Head of caudate nucleus (tissue), 42 donors: ENCODE measurements around the gene SMAD5.

Experiments
- DNase-seq, 42 donors: peaks; one replicate each; pipeline versions ENCODE4 v3.0.0 to v3.0.0-alpha.2; 2020 to 2021; ENCODE audit warnings: mixed read lengths in 7 of 42
- intact Hi-C: fragments of 100-400 bp; cut with DNase I; formaldehyde crosslinking; loops from one replicate; pipeline ENCODE4 v1.15.0; 2022

The SMAD5 gene

GRCh38 chr5:136192015-136192525 is 59.4 kb downstream of the SMAD5 start:
- DNase-seq: no peak
- intact Hi-C loops: no loop called here

GRCh38 chr5:136192526-136193321 is 60.1 kb downstream of the SMAD5 start, which contains the start of gene SMIM32:
Gene SMIM32, minus strand, starts transcription at chr5:136193162. Its CDS starts 638 bp downstream, at chr5:136192524.
- intact Hi-C loops: no loop called here

GRCh38 chr5:136193322-136193935 is 60.8 kb downstream of the SMAD5 start:
- no peak for DNase-seq
- intact Hi-C loops: no loop called here

More at GRCh38 chr5:136192526-136193321, 60.1 kb downstream of the SMAD5 start, which contains the start of gene SMIM32:
- DNase-seq: peak in 13 of 42 donors; percentile 10 to 50 (median 21)

GRCh38 chr5:136194576-136194975 is 61.9 kb downstream of the SMAD5 start:
- DNase-seq: peak in 1 of 42 donors; percentile 9
- intact Hi-C loops: no loop called here

- intact Hi-C loops: no loop called here
- peak in 1 of 42 donors; percentile 1 for DNase-seq
Measured at GRCh38 chr5:136195971-136196820, 63.6 kb downstream of the SMAD5 start.

- peak in 1 of 42 donors; percentile 20 for DNase-seq
- intact Hi-C loops: no loop called here
Measured at GRCh38 chr5:136197462-136198142, 65.0 kb downstream of the SMAD5 start.

- peak in 2 of 42 donors; percentile 13 to 27 for DNase-seq
- intact Hi-C loops: no loop called here
Measured at GRCh38 chr5:136198453-136198852, 65.8 kb downstream of the SMAD5 start.

GRCh38 chr5:136199408-136199807 is 66.8 kb downstream of the SMAD5 start:
- DNase-seq: peak in 2 of 42 donors; percentile 22 to 33
- intact Hi-C loops: no loop called here

GRCh38 chr5:136200130-136200529 is 67.5 kb downstream of the SMAD5 start:
- peak in 2 of 42 donors; percentile 18 to 34 for DNase-seq

GRCh38 chr5:136200761-136201160 is 68.1 kb downstream of the SMAD5 start:
- intact Hi-C loops: loop anchor here (10.0 kb wide), 1 partner anchor 256 kb away; no protein-coding TSS in a partner anchor

More at GRCh38 chr5:136200130-136200529, 67.5 kb downstream of the SMAD5 start:
- intact Hi-C loops: loop anchor here (10.0 kb wide), 1 partner anchor 255 kb away; no protein-coding TSS in a partner anchor

GRCh38 chr5:136201870-136202269 is 69.2 kb downstream of the SMAD5 start:
- DNase-seq: peak in 2 of 42 donors; percentile 12 to 28
- intact Hi-C loops: loop anchor here (10.0 kb wide), 1 partner anchor 257 kb away; no protein-coding TSS in a partner anchor

More at GRCh38 chr5:136200761-136201160, 68.1 kb downstream of the SMAD5 start:
- peak in 2 of 42 donors; percentile 22 to 33 for DNase-seq

- intact Hi-C loops: loop anchor here (10.0 kb wide), 1 partner anchor 258 kb away; no protein-coding TSS in a partner anchor
- DNase-seq: peak in 1 of 42 donors; percentile 24
Measured at GRCh38 chr5:136202469-136203205, 70.0 kb downstream of the SMAD5 start.

- intact Hi-C loops: loop anchor here (10.0 kb wide), 1 partner anchor 259 kb away; no protein-coding TSS in a partner anchor
- no peak for DNase-seq
Measured at GRCh38 chr5:136203303-136203922, 70.8 kb downstream of the SMAD5 start.

- peak in 1 of 42 donors; percentile 1 for DNase-seq
- intact Hi-C loops: loop anchor here (10.0 kb wide), 1 partner anchor 260 kb away; no protein-coding TSS in a partner anchor
Measured at GRCh38 chr5:136205061-136205702, 72.5 kb downstream of the SMAD5 start.

GRCh38 chr5:136205941-136206340 is 73.3 kb downstream of the SMAD5 start:
- peak in 1 of 42 donors; percentile 8 for DNase-seq
- intact Hi-C loops: loop anchor here (10.0 kb wide), 1 partner anchor 261 kb away; no protein-coding TSS in a partner anchor

- intact Hi-C loops: loop anchor here (10.0 kb wide), 1 partner anchor 262 kb away; no protein-coding TSS in a partner anchor
- no peak for DNase-seq
Measured at GRCh38 chr5:136206361-136206760, 73.7 kb downstream of the SMAD5 start.
